ENCODE data around the gene CHI3L2.

DNA sequence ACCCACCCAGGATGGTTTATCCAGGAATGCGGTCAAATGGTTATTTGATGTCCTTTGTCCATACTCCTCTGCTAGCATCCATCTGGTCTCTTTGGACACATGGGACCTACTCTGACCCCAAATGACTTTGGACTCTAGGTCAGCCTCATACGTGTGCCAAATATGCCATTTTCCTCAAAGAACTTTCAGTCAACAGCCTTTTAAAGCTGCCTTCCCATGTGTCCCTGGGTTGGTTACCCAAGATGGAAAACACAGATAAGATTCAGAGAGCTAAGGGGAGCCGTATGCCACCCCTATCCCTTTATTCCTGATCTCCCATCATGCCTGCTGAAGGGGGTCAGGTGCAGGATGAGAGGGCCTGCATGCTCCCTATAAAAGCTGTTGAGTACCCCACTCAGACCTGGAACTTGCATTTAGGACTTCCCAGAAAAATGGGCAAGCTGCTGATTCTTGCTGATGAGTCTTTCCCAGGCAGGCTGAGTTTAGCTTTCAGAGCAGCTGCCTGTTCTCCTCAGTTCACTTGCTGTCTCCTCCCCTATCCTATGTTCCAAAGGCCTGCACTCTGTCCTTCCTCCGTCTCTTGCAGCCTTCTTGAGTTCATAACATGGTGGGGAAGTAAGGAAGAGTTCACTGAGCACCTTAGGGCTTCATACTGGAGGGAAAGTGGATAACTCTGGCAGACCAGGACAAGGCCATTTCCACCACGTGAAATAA is 19.8 kb downstream of the CHI3L2 start:
- TF ChIP-seq, protein P1, sequence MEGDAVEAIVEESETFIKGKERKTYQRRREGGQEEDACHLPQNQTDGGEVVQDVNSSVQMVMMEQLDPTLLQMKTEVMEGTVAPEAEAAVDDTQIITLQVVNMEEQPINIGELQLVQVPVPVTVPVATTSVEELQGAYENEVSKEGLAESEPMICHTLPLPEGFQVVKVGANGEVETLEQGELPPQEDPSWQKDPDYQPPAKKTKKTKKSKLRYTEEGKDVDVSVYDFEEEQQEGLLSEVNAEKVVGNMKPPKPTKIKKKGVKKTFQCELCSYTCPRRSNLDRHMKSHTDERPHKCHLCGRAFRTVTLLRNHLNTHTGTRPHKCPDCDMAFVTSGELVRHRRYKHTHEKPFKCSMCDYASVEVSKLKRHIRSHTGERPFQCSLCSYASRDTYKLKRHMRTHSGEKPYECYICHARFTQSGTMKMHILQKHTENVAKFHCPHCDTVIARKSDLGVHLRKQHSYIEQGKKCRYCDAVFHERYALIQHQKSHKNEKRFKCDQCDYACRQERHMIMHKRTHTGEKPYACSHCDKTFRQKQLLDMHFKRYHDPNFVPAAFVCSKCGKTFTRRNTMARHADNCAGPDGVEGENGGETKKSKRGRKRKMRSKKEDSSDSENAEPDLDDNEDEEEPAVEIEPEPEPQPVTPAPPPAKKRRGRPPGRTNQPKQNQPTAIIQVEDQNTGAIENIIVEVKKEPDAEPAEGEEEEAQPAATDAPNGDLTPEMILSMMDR (IDR thresholded peaks at IDR 0.05; ENCODE audit: low read length): no peak
- TF ChIP-seq EZH2 (IDR thresholded peaks at IDR 0.05; ENCODE audit: borderline replicate concordance, low read length): no peak
